Astrocyte (in vitro differentiated cells and primary cell): ENCODE measurements around the gene KRTAP3-2. TPM values are rescaled to one million over a fixed set of nuclear protein-coding genes. Genes with fewer than 3 reads are reported as not detected.

ENCODE experiments used
- DNase-seq: peaks from one replicate; pipeline ENCODE4 v3.0.0-alpha.2; 2010; ENCODE audit warnings: low read depth
- FAIRE-seq: peaks from 2 replicates; lab custom pipeline; 2011; peaks lifted over from hg19 to GRCh38; lab: Jason Lieb, UNC
- H2AFZ ChIP-seq: 2 replicates; pipeline ENCODE4 v1.6.0; 2012; ENCODE audit warnings: low read depth, low read length, inconsistent platforms
- H3K27ac ChIP-seq: 2 replicates; pipeline ENCODE4 v1.5.1; 2011; ENCODE audit warnings: low read depth, low read length, inconsistent platforms
- H3K27me3 ChIP-seq: 2 replicates; pipeline ENCODE4 v1.6.0; 2011; ENCODE audit warnings: low read length, inconsistent platforms; ENCODE audit not compliant: insufficient read depth
- H3K36me3 ChIP-seq: 2 replicates; pipeline ENCODE4 v1.5.1; 2011; ENCODE audit warnings: low read length, inconsistent platforms; ENCODE audit not compliant: insufficient read depth
- H3K4me1 ChIP-seq: 2 replicates; pipeline ENCODE4 v1.5.1; 2011; ENCODE audit warnings: low read length, inconsistent platforms; ENCODE audit not compliant: insufficient read depth
- H3K4me2 ChIP-seq: 2 replicates; pipeline ENCODE4 v1.6.0; 2012; ENCODE audit warnings: low read length, inconsistent platforms
- H3K4me3 ChIP-seq: 2 replicates; pipeline ENCODE4 v1.5.1; 2011; ENCODE audit warnings: low read depth, mild to moderate bottlenecking, low read length, inconsistent platforms; ENCODE audit not compliant: insufficient read depth
- H3K79me2 ChIP-seq: 2 replicates; pipeline ENCODE4 v1.6.0; 2012; ENCODE audit warnings: mild to moderate bottlenecking, low read length, inconsistent platforms; ENCODE audit not compliant: insufficient read depth
- H3K9ac ChIP-seq: 2 replicates; pipeline ENCODE4 v1.6.0; 2012; ENCODE audit warnings: mild to moderate bottlenecking, low read length, inconsistent platforms
- H3K9me3 ChIP-seq: 2 replicates; pipeline ENCODE4 v1.5.1; 2012; ENCODE audit warnings: low read depth, mild to moderate bottlenecking, low read length, inconsistent platforms; ENCODE audit not compliant: insufficient read depth
- H4K20me1 ChIP-seq: 2 replicates; pipeline ENCODE4 v1.6.0; 2012; ENCODE audit warnings: low read length, inconsistent platforms; ENCODE audit not compliant: insufficient read depth
- H3K27ac Mint-ChIP-seq: one replicate; pipeline ENCODE4 v1.8.0; 2021; ENCODE audit warnings: mild to moderate bottlenecking, mixed read lengths; ENCODE audit not compliant: unreplicated experiment
- H3K27me3 Mint-ChIP-seq: one replicate; pipeline ENCODE4 v1.8.0; 2021; ENCODE audit warnings: low read depth, mixed read lengths; ENCODE audit not compliant: unreplicated experiment
- H3K36me3 Mint-ChIP-seq: one replicate; pipeline ENCODE4 v1.8.0; 2021; ENCODE audit warnings: low read depth, mixed read lengths; ENCODE audit not compliant: unreplicated experiment
- H3K4me1 Mint-ChIP-seq: one replicate; pipeline ENCODE4 v1.8.0; 2021; ENCODE audit warnings: low read depth, mixed read lengths; ENCODE audit not compliant: unreplicated experiment
- H3K4me3 Mint-ChIP-seq: one replicate; pipeline ENCODE4 v1.8.0; 2021; ENCODE audit warnings: mild to moderate bottlenecking, moderate library complexity, mixed read lengths; ENCODE audit not compliant: unreplicated experiment
- H3K9me3 Mint-ChIP-seq: one replicate; pipeline ENCODE4 v1.8.0; 2021; ENCODE audit warnings: mild to moderate bottlenecking, mixed read lengths; ENCODE audit not compliant: unreplicated experiment
- CTCF ChIP-seq: IDR thresholded peaks from 2 replicates; pipeline ENCODE4 v1.5.1; 2011; ENCODE audit warnings: low read depth, mild to moderate bottlenecking, inconsistent platforms, low read length, moderate library complexity; ENCODE audit not compliant: insufficient read depth
- EZH2 ChIP-seq: IDR thresholded peaks from 2 replicates; pipeline ENCODE4 v1.6.1; 2012; ENCODE audit warnings: mild to moderate bottlenecking, low read length, inconsistent platforms; ENCODE audit not compliant: insufficient read depth
- total RNA-seq: library from RNA; stranded (reverse); gene quantifications from 2 replicates; pipeline ENCODE4 v1.2.1, GENCODE V29; 2021

The KRTAP3-2 gene
- total RNA-seq, 1 donor from 2014 or later: not detected

- no peaks in the 10 kb centered on the region for H3K27me3 ChIP-seq
Observed at GRCh38 chr17:41018541-41018940, 18.8 kb upstream of the KRTAP3-2 start.

GRCh38 chr17:41016578-41017215 is 17.0 kb upstream of the KRTAP3-2 start:
- no peak for DNase-seq
- Histone ChIP-seq H3K4me3 (no peak overlapping the region), H3K9ac (no peak overlapping the region), H3K27ac (no peak overlapping the region), H3K27me3 (no peaks in the 10 kb centered on the region), H3K4me2 (no peak overlapping the region), H2AFZ (no peak overlapping the region), H3K4me1 (no peaks in the 10 kb centered on the region), H3K36me3 (no peaks in the 10 kb centered on the region), H4K20me1 (no peaks in the 10 kb centered on the region), H3K79me2 (no peaks in the 10 kb centered on the region), H3K9me3 (no peaks in the 10 kb centered on the region)
- Mint-ChIP-seq H3K4me3 (no peak overlapping the region), H3K27ac (no peak overlapping the region), H3K36me3 (no peaks in the 10 kb centered on the region), H3K4me1 (no peaks in the 10 kb centered on the region), H3K9me3 (no peaks in the 10 kb centered on the region), H3K27me3 (no peaks in the 10 kb centered on the region)
- no peak for TF ChIP-seq CTCF
- no peak for TF ChIP-seq EZH2
- FAIRE-seq: no peak

More at GRCh38 chr17:41018541-41018940, 18.8 kb upstream of the KRTAP3-2 start:
- Histone ChIP-seq H3K36me3 (no peaks in the 10 kb centered on the region), H2AFZ (no peak overlapping the region), H3K79me2 (no peaks in the 10 kb centered on the region), H3K9me3 (no peaks in the 10 kb centered on the region), H3K27ac (no peak overlapping the region), H3K4me1 (no peaks in the 10 kb centered on the region), H4K20me1 (no peaks in the 10 kb centered on the region), H3K4me3 (no peak overlapping the region), H3K4me2 (no peak overlapping the region), H3K9ac (no peak overlapping the region)
- FAIRE-seq (no peak), DNase-seq (no peak)
- H3K4me1 Mint-ChIP-seq: no peaks in the 10 kb centered on the region
- no peaks in the 10 kb centered on the region for H3K36me3 Mint-ChIP-seq
- H3K27ac Mint-ChIP-seq: no peak overlapping the region
- no peak for TF ChIP-seq EZH2
- no peak for TF ChIP-seq CTCF
- no peaks in the 10 kb centered on the region for H3K27me3 Mint-ChIP-seq
- no peak overlapping the region for H3K4me3 Mint-ChIP-seq
- H3K9me3 Mint-ChIP-seq: no peaks in the 10 kb centered on the region

- no peak overlapping the region for H3K4me3 Mint-ChIP-seq
- H3K79me2 ChIP-seq: no peaks in the 10 kb centered on the region
- H3K9me3 Mint-ChIP-seq: no peaks in the 10 kb centered on the region
Observed at GRCh38 chr17:41015454-41015853, 15.7 kb upstream of the KRTAP3-2 start.

More at GRCh38 chr17:41015454-41015853, 15.7 kb upstream of the KRTAP3-2 start:
- Mint-ChIP-seq H3K4me1 (no peaks in the 10 kb centered on the region), H3K27me3 (no peaks in the 10 kb centered on the region), H3K36me3 (no peaks in the 10 kb centered on the region), H3K27ac (no peak overlapping the region)
- no peak overlapping the region for H3K4me2 ChIP-seq
- no peak overlapping the region for H2AFZ ChIP-seq
- H3K27ac ChIP-seq: no peak overlapping the region
- no peak overlapping the region for H3K4me3 ChIP-seq
- no peaks in the 10 kb centered on the region for H3K27me3 ChIP-seq
- H3K9me3 ChIP-seq: no peaks in the 10 kb centered on the region
- no peak overlapping the region for H3K9ac ChIP-seq
- H3K36me3 ChIP-seq: no peaks in the 10 kb centered on the region
- TF ChIP-seq CTCF (no peak), EZH2 (no peak)
- no peaks in the 10 kb centered on the region for H3K4me1 ChIP-seq
- H4K20me1 ChIP-seq: no peaks in the 10 kb centered on the region
- DNase-seq: no peak
- no peak for FAIRE-seq
